B cell (primary cell): ENCODE results near the gene RAD9A. TPM values are rescaled to one million over a fixed set of nuclear protein-coding genes. Genes with fewer than 3 reads are reported as not detected.

Source experiments
- ATAC-seq: fragments of 200-7000 bp; cut with Tn5 transposase; one replicate; pipeline ENCODE4 v1.10.0; 2021; ENCODE audit warnings: low read depth, mild to moderate bottlenecking, moderate number of reproducible peaks, moderate library complexity
- CTCF ChIA-PET: fragments of 350-600 bp; sonication (Branson Sonifier 250); formaldehyde crosslinking; loops from one replicate; lab custom pipeline; 2021; ENCODE audit warnings: antibody characterized with exemption, inconsistent platforms; lab: Charles Lee
- POLR2A ChIA-PET: fragments of 350-600 bp; sonication (Branson Sonifier 250); formaldehyde crosslinking; loops from one replicate; lab custom pipeline; 2021; ENCODE audit warnings: antibody characterized with exemption; lab: Charles Lee
- DNase-seq: peaks from one replicate; pipeline ENCODE4 v3.0.0; 2013
- H2AFZ ChIP-seq: 2 replicates; pipeline ENCODE4 v1.6.1; 2012; ENCODE audit warnings: mild to moderate bottlenecking, low read depth, low read length; ENCODE audit not compliant: insufficient read depth, poor library complexity, severe bottlenecking
- H3K27ac ChIP-seq, 2 donors: 1 replicate in 1 of 2; 2 replicates in 1 of 2; pipeline ENCODE4 v1.5.1; 2012 to 2013; ENCODE audit warnings: low read length in 2 of 2, mild to moderate bottlenecking in 2 of 2, moderate library complexity in 1 of 2
- H3K27me3 ChIP-seq, 4 experiments: fragments of 200-600 bp in 1 of 4; sonication (generic) in 1 of 4; replicated peaks in 1 of 4; 1 replicate in 2 of 4; 2 replicates in 2 of 4; pipeline versions ENCODE4 v1.6.1 to v1.7.0; 2013 to 2016; ENCODE audit warnings: low read length in 3 of 4, mild to moderate bottlenecking in 2 of 4, mixed read lengths in 1 of 4, moderate library complexity in 1 of 4; ENCODE audit not compliant: insufficient read depth in 4 of 4, control insufficient read depth in 3 of 4; ENCODE audit errors: control extremely low read depth in 1 of 4
- H3K36me3 ChIP-seq, 2 experiments: replicated peaks in 1 of 2; 1 replicate in 1 of 2; 2 replicates in 1 of 2; pipeline versions ENCODE4 v1.6.1 to v1.7.1; 2013; ENCODE audit warnings: low read length in 1 of 2; ENCODE audit not compliant: insufficient read depth in 2 of 2, control insufficient read depth in 1 of 2; ENCODE audit errors: control extremely low read depth in 1 of 2, extremely low read depth in 1 of 2
- H3K4me1 ChIP-seq, 2 donors: fragments of 200-600 bp in 1 of 2; sonication (generic) in 1 of 2; 1 replicate in 1 of 2; 2 replicates in 1 of 2; pipeline versions ENCODE4 v1.5.1 to v1.6.1; 2013 to 2017; ENCODE audit warnings: low read length in 2 of 2; ENCODE audit not compliant: control insufficient read depth in 2 of 2, insufficient read depth in 2 of 2
- H3K4me2 ChIP-seq: replicated peaks from 2 replicates; pipeline ENCODE3; 2012; ENCODE audit warnings: mild to moderate bottlenecking, low read depth, low read length; ENCODE audit not compliant: poor library complexity, severe bottlenecking
- H3K4me3 ChIP-seq, 5 experiments: fragments of 200-600 bp in 1 of 5; sonication (generic) in 1 of 5; 1 replicate in 3 of 5; 2 replicates in 2 of 5; pipeline versions ENCODE4 v1.5.1 to v1.7.0; 2011 to 2016; ENCODE audit warnings: low read length in 4 of 5, mild to moderate bottlenecking in 4 of 5, low read depth in 2 of 5, control low read depth in 1 of 5, moderate library complexity in 1 of 5; ENCODE audit not compliant: insufficient read depth in 1 of 5; ENCODE audit errors: control extremely low read depth in 1 of 5, extremely low read depth in 1 of 5
- H3K79me2 ChIP-seq: fragments of 200-600 bp; sonication (generic); one replicate; pipeline ENCODE4 v1.6.0; 2016; ENCODE audit warnings: low read length; ENCODE audit not compliant: control insufficient read depth, insufficient read depth
- H3K9ac ChIP-seq: fragments of 200-600 bp; sonication (generic); 2 replicates; pipeline ENCODE4 v1.6.1; 2017; ENCODE audit warnings: mild to moderate bottlenecking, low read length, moderate library complexity
- H3K9me3 ChIP-seq, 3 donors: one replicate each; pipeline versions ENCODE4 v1.6.1 to v1.7.1; 2013; ENCODE audit warnings: low read length in 2 of 3; ENCODE audit not compliant: control insufficient read depth in 2 of 3, insufficient read depth in 1 of 3; ENCODE audit errors: control extremely low read depth in 1 of 3
- H4K20me1 ChIP-seq: 2 replicates; pipeline ENCODE4 v1.6.0; 2012; ENCODE audit warnings: mild to moderate bottlenecking, low read length; ENCODE audit not compliant: insufficient read depth, control insufficient read depth, poor library complexity, severe bottlenecking
- H3K27ac Mint-ChIP-seq: one replicate; pipeline ENCODE4 v1.8.0; 2021; ENCODE audit warnings: mixed read lengths
- H3K27me3 Mint-ChIP-seq: one replicate; pipeline ENCODE4 v1.8.0; 2021; ENCODE audit warnings: mixed read lengths
- H3K4me1 Mint-ChIP-seq: one replicate; pipeline ENCODE4 v1.8.0; 2021; ENCODE audit warnings: mixed read lengths
- H3K4me3 Mint-ChIP-seq: one replicate; pipeline ENCODE4 v1.8.0; 2021; ENCODE audit warnings: mixed read lengths
- H3K9me3 Mint-ChIP-seq: one replicate; pipeline ENCODE4 v1.8.0; 2022; ENCODE audit warnings: mixed read lengths; ENCODE audit not compliant: insufficient read depth
- EZH2 ChIP-seq: IDR thresholded peaks from 2 replicates; pipeline ENCODE4 v1.6.1; 2012; ENCODE audit warnings: borderline replicate concordance, low read depth, mild to moderate bottlenecking, moderate library complexity, low read length; ENCODE audit not compliant: insufficient read depth, poor library complexity, severe bottlenecking
- WGBS: methylation state at CpG from one replicate; pipeline ENCODE4 v1.1.5; 2013; ENCODE audit warnings: missing lambda C conversion rate; ENCODE audit not compliant: insufficient coverage; 5-methylcytosine and 5-hydroxymethylcytosine counted together
- intact Hi-C: fragments of 100-400 bp; cut with micrococcal nuclease; formaldehyde crosslinking; loops from one replicate; pipeline ENCODE4 v1.10.0; 2022
- polyA plus RNA-seq: library from polyadenylated mRNA; depleted of rRNA; stranded (reverse); fragments of >200 nt; gene quantifications from 2 replicates; pipeline ENCODE4 v1.2.3, GENCODE V29; 2012
- total RNA-seq, 2 donors: library from RNA; stranded (reverse); fragments of 120-200 nt in 1 of 2; gene quantifications; 1 replicate in 1 of 2; 2 replicates in 1 of 2; pipeline versions ENCODE4 v1.2.3 to v1.2.4, GENCODE V29; 2013 to 2022
- TF ChIP-seq, protein P1 (sequence below): fragments of 200-600 bp; IDR thresholded peaks from one replicate; pipeline ENCODE4 v1.8.0; 2022; ENCODE audit warnings: antibody characterized with exemption, mild to moderate bottlenecking

The RAD9A gene
- total and polyA plus RNA-seq, 2 donors (not counting 1 experiment from before 2014, with no cell fraction given), result 50.6 to 76.8 TPM

DNA sequence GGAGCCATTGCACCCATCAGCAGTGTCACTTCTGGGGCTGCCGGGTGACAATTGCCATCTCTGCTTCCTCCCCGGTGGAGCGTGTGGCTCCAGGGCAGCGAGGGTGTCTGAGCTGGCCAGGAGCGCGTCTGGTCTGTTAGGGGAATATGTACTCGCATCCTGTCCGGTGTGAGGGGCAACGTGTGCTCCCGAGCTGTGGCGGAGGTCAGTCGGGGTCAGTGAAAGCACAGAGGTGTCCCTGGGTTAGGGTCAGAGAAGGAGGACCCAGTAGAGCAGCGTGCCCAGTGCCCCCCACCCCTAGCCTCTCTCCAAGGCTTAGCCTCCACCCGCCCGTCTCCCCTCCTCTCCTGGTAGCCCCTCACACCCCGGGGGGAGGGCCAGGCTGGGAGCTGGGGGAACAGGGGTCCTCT is 19.9 kb upstream of the RAD9A start:
- WGBS, result 17% methylated on average over 12 of the region's 16 CpGs
- peak overlapping the region in 1 of 2 donors; percentile 52 for H3K27ac ChIP-seq
- peaks cover 0 to 9% of the 10 kb centered on the region in 2 experiments for H3K36me3 ChIP-seq
- no peaks in the 10 kb centered on the region for H3K27me3 Mint-ChIP-seq
- H3K27me3 ChIP-seq, result no peaks in the 10 kb centered on the region
- intact Hi-C loops, result no loop called here
- ChIA-PET POLR2A (interaction anchor here (0.5 to 14.2 kb wide), 10 partner anchors 8 to 102 kb away, joined by 3 to 323 read pairs (median 4); partner anchors contain the start of genes POLD4 and RAD9A), CTCF (interaction anchor here (1.0 to 42.2 kb wide), 8 partner anchors 0 to 277 kb away, joined by 3 to 2379 read pairs (median 4); partner anchors contain the start of genes CLCF1, POLD4, PPP1CA and RAD9A)
- H3K79me2 ChIP-seq, result peaks cover 61% of the 10 kb centered on the region
- peak overlapping the region; percentile 92 for H3K4me3 Mint-ChIP-seq
- peaks cover 66% of the 10 kb centered on the region for H3K4me1 Mint-ChIP-seq
- H3K4me2 ChIP-seq, result peak overlapping the region; percentile 93
- H4K20me1 ChIP-seq, result peaks cover 54% of the 10 kb centered on the region
- H3K9ac ChIP-seq, result peak overlapping the region; percentile 88
- H3K9me3 Mint-ChIP-seq, result no peaks in the 10 kb centered on the region
- H3K4me3 ChIP-seq, result peak overlapping the region; percentile 30 to 95 (median 71)
- peaks cover 62 to 67% of the 10 kb centered on the region in 2 donors for H3K4me1 ChIP-seq
- peak; percentile 1 for ATAC-seq
- TF ChIP-seq, protein P1, sequence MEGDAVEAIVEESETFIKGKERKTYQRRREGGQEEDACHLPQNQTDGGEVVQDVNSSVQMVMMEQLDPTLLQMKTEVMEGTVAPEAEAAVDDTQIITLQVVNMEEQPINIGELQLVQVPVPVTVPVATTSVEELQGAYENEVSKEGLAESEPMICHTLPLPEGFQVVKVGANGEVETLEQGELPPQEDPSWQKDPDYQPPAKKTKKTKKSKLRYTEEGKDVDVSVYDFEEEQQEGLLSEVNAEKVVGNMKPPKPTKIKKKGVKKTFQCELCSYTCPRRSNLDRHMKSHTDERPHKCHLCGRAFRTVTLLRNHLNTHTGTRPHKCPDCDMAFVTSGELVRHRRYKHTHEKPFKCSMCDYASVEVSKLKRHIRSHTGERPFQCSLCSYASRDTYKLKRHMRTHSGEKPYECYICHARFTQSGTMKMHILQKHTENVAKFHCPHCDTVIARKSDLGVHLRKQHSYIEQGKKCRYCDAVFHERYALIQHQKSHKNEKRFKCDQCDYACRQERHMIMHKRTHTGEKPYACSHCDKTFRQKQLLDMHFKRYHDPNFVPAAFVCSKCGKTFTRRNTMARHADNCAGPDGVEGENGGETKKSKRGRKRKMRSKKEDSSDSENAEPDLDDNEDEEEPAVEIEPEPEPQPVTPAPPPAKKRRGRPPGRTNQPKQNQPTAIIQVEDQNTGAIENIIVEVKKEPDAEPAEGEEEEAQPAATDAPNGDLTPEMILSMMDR, result no peak
- no peak for TF ChIP-seq EZH2
- peak overlapping the region; percentile 72 for H3K27ac Mint-ChIP-seq
- no peaks in the 10 kb centered on the region for H3K9me3 ChIP-seq
- no peak overlapping the region for H2AFZ ChIP-seq
- DNase-seq, result peak; percentile 49

DNA sequence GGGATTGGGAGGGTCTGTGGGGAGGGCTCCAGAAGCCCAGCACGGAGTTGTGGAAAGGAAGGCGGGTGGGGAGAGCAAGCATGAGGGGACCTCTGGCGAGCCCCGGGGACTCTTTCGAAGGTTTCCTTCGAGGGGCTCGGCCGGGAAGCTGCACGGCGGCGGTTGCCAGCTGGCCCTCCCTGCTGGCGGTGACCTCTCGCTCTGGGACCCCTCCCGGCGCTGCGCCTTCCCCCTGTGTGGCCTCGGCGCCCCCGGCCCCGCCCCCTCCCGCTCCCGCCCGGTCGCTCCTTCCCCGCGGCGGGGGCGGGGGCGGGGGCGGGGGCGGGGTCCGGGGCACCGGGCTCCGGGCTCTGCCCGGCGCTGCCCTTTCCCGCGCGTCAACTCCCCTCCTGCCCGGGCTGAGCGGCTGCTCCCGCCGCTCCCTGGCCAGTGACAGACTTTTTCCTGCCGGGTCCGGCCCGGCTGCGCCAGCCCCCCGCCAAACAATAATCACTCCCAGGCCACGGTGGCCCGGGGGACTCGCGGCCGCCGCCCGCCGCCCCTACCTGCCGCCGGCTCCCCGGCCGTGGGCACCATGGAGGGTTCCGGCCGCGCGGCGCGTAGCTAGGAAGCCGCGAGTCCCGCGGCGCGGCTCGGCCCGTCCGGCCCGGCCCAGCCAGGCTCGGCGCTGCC is 19.3 kb upstream of the RAD9A start:
- Mint-ChIP-seq H3K9me3 (no peaks in the 10 kb centered on the region), H3K27me3 (no peaks in the 10 kb centered on the region), H3K27ac (peak overlapping the region; percentile 72), H3K4me3 (peak overlapping the region; percentile 92), H3K4me1 (peaks cover 64% of the 10 kb centered on the region)
- DNase-seq, result no peak
- ChIA-PET POLR2A (interaction anchor here (0.6 to 14.2 kb wide), 14 partner anchors 9 to 315 kb away, joined by 3 to 323 read pairs (median 7); partner anchors contain the start of genes ANKRD13D, POLD4, PPP1CA and RAD9A), CTCF (interaction anchor here (1.0 to 42.2 kb wide), 6 partner anchors 1 to 276 kb away, joined by 3 to 2379 read pairs (median 4); partner anchors contain the start of genes CLCF1, POLD4 and RAD9A)
- Histone ChIP-seq H3K9ac (peak overlapping the region; percentile 88), H3K9me3 (no peaks in the 10 kb centered on the region), H3K27ac (peak overlapping the region in 1 of 2 donors; percentile 89), H2AFZ (peak overlapping the region; percentile 71), H3K4me3 (peak overlapping the region; percentile 30 to 95 (median 71)), H4K20me1 (peaks cover 48% of the 10 kb centered on the region), H3K4me1 (peaks cover 57 to 61% of the 10 kb centered on the region in 2 donors), H3K27me3 (no peaks in the 10 kb centered on the region), H3K4me2 (peak overlapping the region; percentile 93), H3K79me2 (peaks cover 56% of the 10 kb centered on the region), H3K36me3 (peaks cover 0 to 6% of the 10 kb centered on the region in 2 experiments)
- intact Hi-C loops, result no loop called here
- peak; percentile 18 for ATAC-seq
- under 1% methylated on average over 51 of the region's 78 CpGs for WGBS
- TF ChIP-seq, protein P1, result no peak
- no peak for TF ChIP-seq EZH2
